ENCODE data around the gene TK2. TPM values are rescaled to one million over a fixed set of nuclear protein-coding genes. Genes with fewer than 3 reads are reported as not detected.

Gene TK2
- total and polyA plus RNA-seq, 9 of the 15 experiments (the other 6 are each of a cell fraction or from before 2014, with no cell fraction given) = 1.1 to 10.2 (median 5.3) TPM

- TF ChIP-seq, protein P1, sequence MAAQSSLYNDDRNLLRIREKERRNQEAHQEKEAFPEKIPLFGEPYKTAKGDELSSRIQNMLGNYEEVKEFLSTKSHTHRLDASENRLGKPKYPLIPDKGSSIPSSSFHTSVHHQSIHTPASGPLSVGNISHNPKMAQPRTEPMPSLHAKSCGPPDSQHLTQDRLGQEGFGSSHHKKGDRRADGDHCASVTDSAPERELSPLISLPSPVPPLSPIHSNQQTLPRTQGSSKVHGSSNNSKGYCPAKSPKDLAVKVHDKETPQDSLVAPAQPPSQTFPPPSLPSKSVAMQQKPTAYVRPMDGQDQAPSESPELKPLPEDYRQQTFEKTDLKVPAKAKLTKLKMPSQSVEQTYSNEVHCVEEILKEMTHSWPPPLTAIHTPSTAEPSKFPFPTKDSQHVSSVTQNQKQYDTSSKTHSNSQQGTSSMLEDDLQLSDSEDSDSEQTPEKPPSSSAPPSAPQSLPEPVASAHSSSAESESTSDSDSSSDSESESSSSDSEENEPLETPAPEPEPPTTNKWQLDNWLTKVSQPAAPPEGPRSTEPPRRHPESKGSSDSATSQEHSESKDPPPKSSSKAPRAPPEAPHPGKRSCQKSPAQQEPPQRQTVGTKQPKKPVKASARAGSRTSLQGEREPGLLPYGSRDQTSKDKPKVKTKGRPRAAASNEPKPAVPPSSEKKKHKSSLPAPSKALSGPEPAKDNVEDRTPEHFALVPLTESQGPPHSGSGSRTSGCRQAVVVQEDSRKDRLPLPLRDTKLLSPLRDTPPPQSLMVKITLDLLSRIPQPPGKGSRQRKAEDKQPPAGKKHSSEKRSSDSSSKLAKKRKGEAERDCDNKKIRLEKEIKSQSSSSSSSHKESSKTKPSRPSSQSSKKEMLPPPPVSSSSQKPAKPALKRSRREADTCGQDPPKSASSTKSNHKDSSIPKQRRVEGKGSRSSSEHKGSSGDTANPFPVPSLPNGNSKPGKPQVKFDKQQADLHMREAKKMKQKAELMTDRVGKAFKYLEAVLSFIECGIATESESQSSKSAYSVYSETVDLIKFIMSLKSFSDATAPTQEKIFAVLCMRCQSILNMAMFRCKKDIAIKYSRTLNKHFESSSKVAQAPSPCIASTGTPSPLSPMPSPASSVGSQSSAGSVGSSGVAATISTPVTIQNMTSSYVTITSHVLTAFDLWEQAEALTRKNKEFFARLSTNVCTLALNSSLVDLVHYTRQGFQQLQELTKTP (IDR thresholded peaks at IDR 0.05; ENCODE audit: low read depth in 1 of 2, partially characterized antibody in 2 of 2) = peak; percentile 34 to 45
- no peak for TF ChIP-seq ZBTB26 (CRISPR knock-in tag; IDR thresholded peaks at IDR 0.05)
- TF ChIP-seq CREBBP (IDR thresholded peaks at IDR 0.05; ENCODE audit: low read depth, low read length) = no peak
- no peak for TF ChIP-seq DDX20 (tag; IDR thresholded peaks at IDR 0.05; ENCODE audit: low read depth)
- no peak for TF ChIP-seq TCFL5 (CRISPR knock-in tag; conservative IDR thresholded peaks at IDR 0.05)
- TF ChIP-seq, protein P2, sequence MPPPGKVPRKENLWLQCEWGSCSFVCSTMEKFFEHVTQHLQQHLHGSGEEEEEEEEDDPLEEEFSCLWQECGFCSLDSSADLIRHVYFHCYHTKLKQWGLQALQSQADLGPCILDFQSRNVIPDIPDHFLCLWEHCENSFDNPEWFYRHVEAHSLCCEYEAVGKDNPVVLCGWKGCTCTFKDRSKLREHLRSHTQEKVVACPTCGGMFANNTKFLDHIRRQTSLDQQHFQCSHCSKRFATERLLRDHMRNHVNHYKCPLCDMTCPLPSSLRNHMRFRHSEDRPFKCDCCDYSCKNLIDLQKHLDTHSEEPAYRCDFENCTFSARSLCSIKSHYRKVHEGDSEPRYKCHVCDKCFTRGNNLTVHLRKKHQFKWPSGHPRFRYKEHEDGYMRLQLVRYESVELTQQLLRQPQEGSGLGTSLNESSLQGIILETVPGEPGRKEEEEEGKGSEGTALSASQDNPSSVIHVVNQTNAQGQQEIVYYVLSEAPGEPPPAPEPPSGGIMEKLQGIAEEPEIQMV (tag; conservative IDR thresholded peaks at IDR 0.05; ENCODE audit: low read depth) = no peak
- TF ChIP-seq RAD21 (CRISPR knock-in tag; conservative IDR thresholded peaks at IDR 0.05 in 1 of 2, IDR thresholded peaks at IDR 0.05 in 1 of 2) = no peak
- no peak for TF ChIP-seq ZNF785 (CRISPR knock-in tag; IDR thresholded peaks at IDR 0.05)
- TF ChIP-seq NRF1 (conservative IDR thresholded peaks at IDR 0.05 in 1 of 2, IDR thresholded peaks at IDR 0.05 in 1 of 2) = 0 out of 4 replicates have a peak, but pooled peaks of 1 of the 2 experiments have one; percentile 13
- TF ChIP-seq ZSCAN29 (IDR thresholded peaks at IDR 0.05) = no peak
- no peak for TF ChIP-seq PURB (CRISPR knock-in tag; IDR thresholded peaks at IDR 0.05; ENCODE audit: low read depth)
- TF ChIP-seq CBFA2T2 (conservative IDR thresholded peaks at IDR 0.05) = peak; percentile 54
- TF ChIP-seq SIRT6 (IDR thresholded peaks at IDR 0.05; ENCODE audit: low read depth, low read length) = no peak
- TF ChIP-seq RUNX1 (IDR thresholded peaks at IDR 0.05; ENCODE audit: low read depth) = no peak
- TF ChIP-seq GATAD2B (IDR thresholded peaks at IDR 0.05; ENCODE audit: borderline replicate concordance) = no peak
- no peak for TF ChIP-seq ZNF224 (CRISPR knock-in tag; IDR thresholded peaks at IDR 0.05)
- no peak for TF ChIP-seq MCM7 (IDR thresholded peaks at IDR 0.05)
- TF ChIP-seq ZBTB7A (IDR thresholded peaks at IDR 0.05; ENCODE audit: borderline replicate concordance, control insufficient read depth, low read depth, low read length) = peak; percentile 59; the same call in 1 of the 2 replicates
- TF ChIP-seq TSC22D4 (tag; IDR thresholded peaks at IDR 0.05) = no peak
- no peak for TF ChIP-seq ZNF165 (CRISPR knock-in tag; IDR thresholded peaks at IDR 0.05; ENCODE audit: borderline replicate concordance)
- peak; percentile 92 for TF ChIP-seq ELF1 (tag; IDR thresholded peaks at IDR 0.05)
- TF ChIP-seq SP1 (CRISPR knock-in tag; IDR thresholded peaks at IDR 0.05) = peak; percentile 59; the same call in 1 of the 2 replicates
- TF ChIP-seq NCOA4 (IDR thresholded peaks at IDR 0.05; ENCODE audit: partially characterized antibody) = no peak
Observed at GRCh38 chr16:66516808-66517585, 32.9 kb downstream of the TK2 start (continued).
